WTC11 (cell line): ENCODE results near the gene ZNF333. TPM values are rescaled to one million over a fixed set of nuclear protein-coding genes. Genes with fewer than 3 reads are reported as not detected.

ENCODE experiments used
- ATAC-seq: fragments of 200-7000 bp; cut with Tn5 transposase; 2 replicates; pipeline ENCODE4 v1.10.0; 2021; ENCODE audit warnings: mild to moderate bottlenecking, moderate library complexity
- CTCF ChIA-PET: fragments of 300-600 bp; sonication (Branson Sonifier 250); formaldehyde crosslinking; loops from one replicate; lab custom pipeline; 2021; ENCODE audit warnings: antibody characterized with exemption; lab: Charles Lee
- POLR2A ChIA-PET: fragments of 350-600 bp; sonication (Branson Sonifier 250); formaldehyde crosslinking; loops from one replicate; lab custom pipeline; 2021; ENCODE audit warnings: antibody characterized with exemption; lab: Charles Lee
- DNase-seq: peaks from one replicate; pipeline ENCODE4 v3.0.0; 2021; ENCODE audit warnings: low spot score
- H3K27ac Mint-ChIP-seq: 2 replicates; pipeline ENCODE4 v1.8.0; 2021; ENCODE audit warnings: mixed read lengths
- H3K27me3 Mint-ChIP-seq: 2 replicates; pipeline ENCODE4 v1.8.0; 2021; ENCODE audit warnings: low read depth, mild to moderate bottlenecking, moderate library complexity, mixed read lengths
- H3K36me3 Mint-ChIP-seq: 2 replicates; pipeline ENCODE4 v1.8.0; 2021; ENCODE audit warnings: mixed read lengths
- H3K4me1 Mint-ChIP-seq: 2 replicates; pipeline ENCODE4 v1.8.0; 2022; ENCODE audit warnings: mixed read lengths
- H3K4me3 Mint-ChIP-seq: 2 replicates; pipeline ENCODE4 v1.8.0; 2021; ENCODE audit warnings: mild to moderate bottlenecking, moderate library complexity, mixed read lengths
- H3K9me3 Mint-ChIP-seq: 2 replicates; pipeline ENCODE4 v1.8.0; 2021; ENCODE audit warnings: mixed read lengths
- ATF2 ChIP-seq: sonication (generic); formaldehyde crosslinking; IDR thresholded peaks from 2 replicates; pipeline ENCODE4 v1.8.1; 2022; ENCODE audit warnings: low read depth, missing genetic modification reagents, borderline replicate concordance
- ATF6 ChIP-seq: sonication (generic); formaldehyde crosslinking; IDR thresholded peaks from 2 replicates; pipeline ENCODE4 v1.8.1; 2023; ENCODE audit warnings: mild to moderate bottlenecking, missing genetic modification reagents
- CTCF ChIP-seq: fragments of 200-600 bp; IDR thresholded peaks from 2 replicates; pipeline ENCODE4 v1.8.0; 2022; ENCODE audit warnings: antibody characterized with exemption
- E2F1 ChIP-seq: sonication (generic); formaldehyde crosslinking; IDR thresholded peaks from 2 replicates; pipeline ENCODE4 v1.8.0; 2022; ENCODE audit warnings: mild to moderate bottlenecking, missing genetic modification reagents
- JUN ChIP-seq: sonication (generic); formaldehyde crosslinking; IDR thresholded peaks from 2 replicates; pipeline ENCODE4 v1.8.0; 2023; ENCODE audit warnings: mild to moderate bottlenecking, missing genetic modification reagents
- MAX ChIP-seq: sonication (generic); formaldehyde crosslinking; IDR thresholded peaks from 2 replicates; pipeline ENCODE4 v1.8.0; 2022; ENCODE audit warnings: mild to moderate bottlenecking, missing genetic modification reagents
- MXD4 ChIP-seq: fragments of 250-450 bp; sonication (Bioruptor Pico); IDR thresholded peaks from 2 replicates; pipeline ENCODE4 v1.8.0; 2021; ENCODE audit warnings: mild to moderate bottlenecking, moderate library complexity, borderline replicate concordance
- NFE2L1 ChIP-seq: sonication (generic); formaldehyde crosslinking; IDR thresholded peaks from 2 replicates; pipeline ENCODE4 v1.8.1; 2023; ENCODE audit warnings: missing genetic modification reagents
- NR2C2 ChIP-seq: sonication (generic); formaldehyde crosslinking; IDR thresholded peaks from 2 replicates; pipeline ENCODE4 v1.8.0; 2022; ENCODE audit warnings: mild to moderate bottlenecking, missing genetic modification reagents
- NR3C1 ChIP-seq: sonication (generic); formaldehyde crosslinking; conservative IDR thresholded peaks from 2 replicates; pipeline ENCODE4 v1.8.1; 2023; ENCODE audit warnings: low read depth, mild to moderate bottlenecking, missing genetic modification reagents
- TP53 ChIP-seq: sonication (generic); formaldehyde crosslinking; IDR thresholded peaks from 2 replicates; pipeline ENCODE4 v1.8.1; 2023; ENCODE audit warnings: mild to moderate bottlenecking, missing genetic modification reagents
- USF2 ChIP-seq: sonication (generic); formaldehyde crosslinking; IDR thresholded peaks from 2 replicates; pipeline ENCODE4 v1.8.1; 2023; ENCODE audit warnings: mild to moderate bottlenecking, missing genetic modification reagents, moderate library complexity
- ZMAT4 ChIP-seq: fragments of 250-450 bp; sonication (Bioruptor Pico); IDR thresholded peaks from 2 replicates; pipeline ENCODE4 v1.9.0; 2021; ENCODE audit warnings: mild to moderate bottlenecking
- ZNF121 ChIP-seq: sonication (generic); formaldehyde crosslinking; IDR thresholded peaks from 2 replicates; pipeline ENCODE4 v1.8.0; 2023; ENCODE audit warnings: missing genetic modification reagents
- ZNF138 ChIP-seq: sonication (generic); formaldehyde crosslinking; conservative IDR thresholded peaks from 2 replicates; pipeline ENCODE4 v1.8.1; 2022; ENCODE audit warnings: mild to moderate bottlenecking, moderate library complexity, missing genetic modification reagents
- ZNF396 ChIP-seq: fragments of 250-450 bp; sonication (Bioruptor Pico); IDR thresholded peaks from 2 replicates; pipeline ENCODE4 v1.8.0; 2021; ENCODE audit warnings: mild to moderate bottlenecking, moderate library complexity, borderline replicate concordance
- ZSCAN18 ChIP-seq: fragments of 250-450 bp; sonication (Bioruptor Pico); IDR thresholded peaks from 2 replicates; pipeline ENCODE4 v2.1.2; 2022; ENCODE audit warnings: mild to moderate bottlenecking, moderate library complexity
- total RNA-seq: library from RNA; stranded (reverse); gene quantifications from 3 replicates; pipeline ENCODE4 v1.2.3, GENCODE V29; 2021

ZNF333 gene
- total RNA-seq, 1 experiment from 2014 or later = 16.2 TPM

- no peak for TF ChIP-seq ATF6 (CRISPR knock-in tag)
- TF ChIP-seq MAX (CRISPR knock-in tag) = no peak
- TF ChIP-seq MXD4 (CRISPR knock-in tag) = no peak
- TF ChIP-seq NR3C1 (CRISPR knock-in tag) = no peak
- no peak for TF ChIP-seq ZMAT4
- TF ChIP-seq, all 79 proteins: peak for 0
These were observed 78.2 kb downstream of the ZNF333 start (continued) for GRCh38 chr19:14768001-14768400.

GRCh38 chr19:14769201-14769600, 79.4 kb downstream of the ZNF333 start:
- H3K4me1 Mint-ChIP-seq = no peaks in the 10 kb centered on the region
- POLR2A ChIA-PET = no interaction called here

GRCh38 chr19:14770136-14770535, 80.3 kb downstream of the ZNF333 start:
- Mint-ChIP-seq H3K36me3 (peaks cover 27% of the 10 kb centered on the region), H3K27me3 (no peaks in the 10 kb centered on the region), H3K27ac (no peak overlapping the region), H3K4me1 (no peaks in the 10 kb centered on the region), H3K9me3 (no peaks in the 10 kb centered on the region), H3K4me3 (no peak overlapping the region)
- POLR2A ChIA-PET = no interaction called here
- TF ChIP-seq ZNF396 (CRISPR knock-in tag) = no peak
- CTCF ChIA-PET = no interaction called here
- ATAC-seq = no peak
- no peak for DNase-seq

More at GRCh38 chr19:14769201-14769600, 79.4 kb downstream of the ZNF333 start:
- H3K4me3 Mint-ChIP-seq = no peak overlapping the region
- DNase-seq = no peak
- no peak for ATAC-seq
- TF ChIP-seq NR2C2 (CRISPR knock-in tag) (no peak), ATF2 (CRISPR knock-in tag) (no peak), E2F1 (CRISPR knock-in tag) (no peak), MAX (CRISPR knock-in tag) (no peak)
- CTCF ChIA-PET = no interaction called here
- H3K27ac Mint-ChIP-seq = no peak overlapping the region
- H3K9me3 Mint-ChIP-seq = no peaks in the 10 kb centered on the region
- no peaks in the 10 kb centered on the region; the same call in 1 of the 2 replicates for H3K27me3 Mint-ChIP-seq
- peaks cover 28% of the 10 kb centered on the region for H3K36me3 Mint-ChIP-seq

- CTCF ChIA-PET = interaction anchor here (1.6 kb wide), 1 partner anchor 15 kb away, joined by 5 read pairs; no protein-coding TSS in a partner anchor
- Mint-ChIP-seq H3K4me1 (peaks cover 3% of the 10 kb centered on the region), H3K27ac (no peak overlapping the region), H3K27me3 (peaks cover 3% of the 10 kb centered on the region; the same call in 1 of the 2 replicates), H3K36me3 (peaks cover 25% of the 10 kb centered on the region), H3K9me3 (no peaks in the 10 kb centered on the region), H3K4me3 (no peak overlapping the region)
- no peak for DNase-seq
- TF ChIP-seq JUN (CRISPR knock-in tag) = no peak
- no peak for TF ChIP-seq ZNF121 (CRISPR knock-in tag)
- TF ChIP-seq TP53 (CRISPR knock-in tag) = no peak
- no peak for TF ChIP-seq NFE2L1 (CRISPR knock-in tag)
- no peak for TF ChIP-seq USF2 (CRISPR knock-in tag)
- no peak for TF ChIP-seq ZSCAN18 (CRISPR knock-in tag)
- no peak for TF ChIP-seq CTCF
- TF ChIP-seq ZNF138 (CRISPR knock-in tag) = no peak
- ATAC-seq = no peak
- POLR2A ChIA-PET = no interaction called here
These were observed 81.3 kb downstream of the ZNF333 start for GRCh38 chr19:14770944-14771839.
